Lung (tissue), 12 donors: Measurements from ENCODE around the gene KIAA1755. TPM values are rescaled to one million over a fixed set of nuclear protein-coding genes. Genes with fewer than 3 reads are reported as not detected.

Experiments used
- ATAC-seq: fragments of 200-7000 bp; cut with Tn5 transposase; one replicate; pipeline ENCODE4 v1.9.1; 2020; ENCODE audit warnings: moderate number of reproducible peaks; ENCODE audit not compliant: insufficient read depth, low FRiP score
- DNase-seq, 3 donors: peaks; one replicate each; pipeline ENCODE4 v3.0.0-alpha.2; 2013 to 2017
- H3K27ac ChIP-seq, 2 donors: one replicate each; pipeline ENCODE4 v1.5.1; 2013; ENCODE audit warnings: mild to moderate bottlenecking in 2 of 2, moderate library complexity in 2 of 2, control low read depth in 1 of 2, inconsistent platforms in 1 of 2, low read depth in 1 of 2, low read length in 1 of 2
- H3K27me3 ChIP-seq, 3 donors: one replicate each; pipeline ENCODE4 v1.5.1; 2013; ENCODE audit warnings: low read length in 2 of 3; ENCODE audit not compliant: control insufficient read depth in 3 of 3, insufficient read depth in 3 of 3
- H3K36me3 ChIP-seq, 4 donors: one replicate each; pipeline ENCODE4 v1.5.1; 2013; ENCODE audit warnings: low read length in 4 of 4, mild to moderate bottlenecking in 1 of 4, moderate library complexity in 1 of 4; ENCODE audit not compliant: control insufficient read depth in 4 of 4, insufficient read depth in 4 of 4
- H3K4me1 ChIP-seq, 5 donors: one replicate each; pipeline ENCODE4 v1.5.1; 2013; ENCODE audit warnings: low read length in 5 of 5, mild to moderate bottlenecking in 2 of 5, moderate library complexity in 1 of 5; ENCODE audit not compliant: control insufficient read depth in 5 of 5, insufficient read depth in 5 of 5
- H3K4me3 ChIP-seq: one replicate; pipeline ENCODE4 v1.5.1; 2013; ENCODE audit warnings: mild to moderate bottlenecking, control low read depth, moderate library complexity
- H3K9ac ChIP-seq, 2 donors: one replicate each; pipeline ENCODE4 v1.5.1; 2013; ENCODE audit warnings: low read length in 2 of 2, control low read depth in 1 of 2; ENCODE audit not compliant: insufficient read depth in 1 of 2
- H3K9me3 ChIP-seq, 4 donors: one replicate each; pipeline ENCODE4 v1.5.1; 2013; ENCODE audit warnings: low read length in 3 of 4, mild to moderate bottlenecking in 1 of 4, moderate library complexity in 1 of 4; ENCODE audit not compliant: control insufficient read depth in 4 of 4, insufficient read depth in 3 of 4
- CTCF ChIP-seq: IDR thresholded peaks from 2 replicates; pipeline ENCODE4 v1.5.1; 2012; ENCODE audit warnings: mild to moderate bottlenecking; ENCODE audit errors: control extremely low read depth, extremely low read depth
- WGBS, 2 donors: extraction: QIAGEN DNeasy Blood & Tissue Kit; methylation state at CpG; one replicate each; pipeline ENCODE4 v1.1.7; 2013; 5-methylcytosine and 5-hydroxymethylcytosine counted together
- polyA plus RNA-seq, 2 donors: library from polyadenylated mRNA; stranded (reverse); fragments of 200-250 nt; gene quantifications; one replicate each; pipeline ENCODE4 v1.2.1, GENCODE V29; 2013
- total RNA-seq, 2 donors: library from RNA; depleted of rRNA in 1 of 2; stranded (reverse); fragments of >200 nt in 1 of 2; gene quantifications; one replicate each; pipeline ENCODE4 v1.2.1, GENCODE V29; 2014 to 2021
- donor health status: control.
- donor health status: control.
- donor health status: Bipolar disorder and iron deficiency.
- donor health status: healthy.
- donor health status: DM: yes; HTN: yes; CAD: no.

Gene KIAA1755
- total and polyA plus RNA-seq, 4 donors, result 0.33 to 2.0 (median 1.3) TPM

- H3K27ac ChIP-seq, result no peak overlapping the region
- no peak for TF ChIP-seq CTCF
- H3K9ac ChIP-seq, result no peak overlapping the region
- H3K27me3 ChIP-seq, result no peaks in the 10 kb centered on the region
- H3K9me3 ChIP-seq, result no peaks in the 10 kb centered on the region
- DNase-seq (no peak), ATAC-seq (no peak)
- no peak overlapping the region for H3K4me3 ChIP-seq
- H3K36me3 ChIP-seq, result no peaks in the 10 kb centered on the region
- peaks cover 0 to 15% (median 4%) of the 10 kb centered on the region in 5 donors for H3K4me1 ChIP-seq
- WGBS, 2 donors, result 50 to 73% methylated on average over 11 of the region's 11 CpGs
Observed at GRCh38 chr20:38294076-38294591, 33.6 kb upstream of the KIAA1755 start.

DNA sequence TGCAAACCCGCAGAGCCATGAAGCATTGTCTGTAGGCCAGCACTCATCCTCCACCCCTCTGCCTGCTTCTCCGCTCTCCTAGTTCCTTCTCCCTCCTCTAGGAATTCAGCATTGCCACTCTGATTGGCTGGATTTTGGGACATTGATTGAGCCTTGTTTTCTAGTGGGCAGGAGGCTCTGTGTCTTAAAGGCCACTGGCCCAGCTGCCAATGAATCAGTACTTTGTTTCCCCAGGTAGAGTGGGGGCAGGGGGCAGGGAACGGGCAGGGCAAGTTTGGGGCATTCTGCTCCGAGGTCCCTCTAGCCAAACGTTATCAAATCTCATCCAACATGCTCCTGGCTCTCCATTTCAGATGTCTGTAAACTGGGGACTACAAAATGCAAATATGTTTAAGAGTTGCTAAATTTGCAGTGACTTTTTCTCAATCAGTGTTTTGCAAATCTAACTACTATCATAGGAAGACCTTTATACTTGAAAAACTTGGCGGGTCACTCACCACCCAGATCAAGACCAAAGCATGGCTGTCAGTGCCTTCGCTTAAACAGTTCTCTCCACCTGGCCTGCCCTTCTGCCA, 33.0 kb upstream of the KIAA1755 start:
- Histone ChIP-seq H3K4me1 (peaks cover 0 to 9% (median 2%) of the 10 kb centered on the region in 5 donors), H3K27me3 (no peaks in the 10 kb centered on the region), H3K27ac (no peak overlapping the region), H3K9ac (no peak overlapping the region), H3K4me3 (no peak overlapping the region), H3K36me3 (no peaks in the 10 kb centered on the region), H3K9me3 (no peaks in the 10 kb centered on the region)
- DNase-seq (peak in 1 of 3 donors; percentile 25), ATAC-seq (no peak)
- TF ChIP-seq CTCF, result no peak
- 49 to 54% methylated on average over 7 of the region's 7 CpGs for WGBS, 2 donors

GRCh38 chr20:38291966-38292365, 31.4 kb upstream of the KIAA1755 start:
- 50 to 52% methylated on average over 3 of the region's 3 CpGs for WGBS, 2 donors
- no peaks in the 10 kb centered on the region for H3K27me3 ChIP-seq
- TF ChIP-seq CTCF, result no peak
- peaks cover 0 to 17% (median 0%) of the 10 kb centered on the region in 5 donors for H3K4me1 ChIP-seq
- H3K4me3 ChIP-seq, result no peak overlapping the region
- no peak overlapping the region for H3K9ac ChIP-seq
- DNase-seq (no peak), ATAC-seq (no peak)
- H3K36me3 ChIP-seq, result no peaks in the 10 kb centered on the region
- no peaks in the 10 kb centered on the region for H3K9me3 ChIP-seq
- H3K27ac ChIP-seq, result no peak overlapping the region
